ENCODE measurements around the gene USP13. TPM values are rescaled to one million over a fixed set of nuclear protein-coding genes. Genes with fewer than 3 reads are reported as not detected.

Gene USP13
- total RNA-seq, 1 experiment from 2014 or later: 14.8 TPM

- BruUV-seq (replicated peaks): no TSS peak
- no peak overlapping the region for H2AFZ ChIP-seq (ENCODE audit: low read length)
- H3K9ac ChIP-seq (ENCODE audit: low read length): no peak overlapping the region
- no peak overlapping the region for H3K27ac ChIP-seq (ENCODE audit: low read length)
- no peaks in the 10 kb centered on the region for H3K9me3 ChIP-seq (ENCODE audit: low read length)
- no peak overlapping the region for H3K4me2 ChIP-seq (ENCODE audit: low read length)
- H3K79me2 ChIP-seq (ENCODE audit: low read length): no peaks in the 10 kb centered on the region
- no peaks in the 10 kb centered on the region for H3K4me1 ChIP-seq (ENCODE audit: insufficient read depth, low read length)
- intact Hi-C loops (cut with micrococcal nuclease): no loop called here
- ChIA-PET CTCF (no interaction called here), POLR2A (ENCODE audit: unreplicated experiment) (no interaction called here)
- H3K27me3 ChIP-seq (ENCODE audit: low read length): no peaks in the 10 kb centered on the region
- H3K4me3 ChIP-seq (ENCODE audit: low read length): no peak overlapping the region
- H3K9me2 ChIP-seq (replicated peaks; ENCODE audit: low read length): no peaks in the 10 kb centered on the region
- ATAC-seq (no peak), DNase-seq (no peak)
- H3K36me3 ChIP-seq (ENCODE audit: low read depth, low read length): peaks cover 6% of the 10 kb centered on the region; the same call in 1 of the 2 replicates
- H3F3A ChIP-seq (ENCODE audit: low read length, unreplicated experiment): no peaks in the 10 kb centered on the region
- H4K20me1 ChIP-seq (ENCODE audit: low read length): no peaks in the 10 kb centered on the region
- no peak for TF ChIP-seq CTCF (conservative IDR thresholded peaks at IDR 0.05; ENCODE audit: low read depth, low read length)
- no peak for TF ChIP-seq EZH2phosphoT487 (IDR thresholded peaks at IDR 0.05; ENCODE audit: borderline replicate concordance, low read length)
- TF ChIP-seq EZH2 (IDR thresholded peaks at IDR 0.05; ENCODE audit: low read length, unreplicated experiment): no peak
Measured at GRCh38 chr3:179726075-179726699, 73.3 kb downstream of the USP13 start.

GRCh38 chr3:179729086-179729485 is 76.2 kb downstream of the USP13 start:
- Histone ChIP-seq H3K9ac (ENCODE audit: low read length) (no peak overlapping the region), H3K79me2 (ENCODE audit: low read length) (no peaks in the 10 kb centered on the region), H3K36me3 (ENCODE audit: low read depth, low read length) (peaks cover 6% of the 10 kb centered on the region; the same call in 1 of the 2 replicates), H4K20me1 (ENCODE audit: low read length) (no peaks in the 10 kb centered on the region), H3F3A (ENCODE audit: low read length, unreplicated experiment) (no peaks in the 10 kb centered on the region), H3K27ac (ENCODE audit: low read length) (no peak overlapping the region), H3K9me3 (ENCODE audit: low read length) (no peaks in the 10 kb centered on the region), H3K4me3 (ENCODE audit: low read length) (no peak overlapping the region), H3K9me2 (replicated peaks; ENCODE audit: low read length) (no peaks in the 10 kb centered on the region), H3K4me1 (ENCODE audit: insufficient read depth, low read length) (peaks cover 7% of the 10 kb centered on the region), H2AFZ (ENCODE audit: low read length) (no peak overlapping the region), H3K4me2 (ENCODE audit: low read length) (no peak overlapping the region), H3K27me3 (ENCODE audit: low read length) (no peaks in the 10 kb centered on the region)
- POLR2A ChIA-PET (ENCODE audit: unreplicated experiment): no interaction called here
- no TSS peak for BruUV-seq (replicated peaks)
- no peak for ATAC-seq
- TF ChIP-seq EZH2phosphoT487 (IDR thresholded peaks at IDR 0.05; ENCODE audit: borderline replicate concordance, low read length): no peak
- no peak for TF ChIP-seq CTCF (conservative IDR thresholded peaks at IDR 0.05; ENCODE audit: low read depth, low read length)
- TF ChIP-seq EZH2 (IDR thresholded peaks at IDR 0.05; ENCODE audit: low read length, unreplicated experiment): no peak
- CTCF ChIA-PET: no interaction called here
- intact Hi-C loops (cut with micrococcal nuclease): no loop called here
- no peak for DNase-seq

GRCh38 chr3:179729981-179730380 is 77.1 kb downstream of the USP13 start:
- H3K27ac ChIP-seq (ENCODE audit: low read length): no peak overlapping the region
- no peak overlapping the region for H2AFZ ChIP-seq (ENCODE audit: low read length)
- no peak overlapping the region for H3K9ac ChIP-seq (ENCODE audit: low read length)
- H3K79me2 ChIP-seq (ENCODE audit: low read length): no peaks in the 10 kb centered on the region
- no peak overlapping the region for H3K4me2 ChIP-seq (ENCODE audit: low read length)
- no peaks in the 10 kb centered on the region for H3K9me2 ChIP-seq (replicated peaks; ENCODE audit: low read length)
- BruUV-seq (replicated peaks): no TSS peak
- no peak overlapping the region for H3K4me3 ChIP-seq (ENCODE audit: low read length)
- H3F3A ChIP-seq (ENCODE audit: low read length, unreplicated experiment): no peaks in the 10 kb centered on the region
- peaks cover 15% of the 10 kb centered on the region for H3K4me1 ChIP-seq (ENCODE audit: insufficient read depth, low read length)
- H3K27me3 ChIP-seq (ENCODE audit: low read length): no peaks in the 10 kb centered on the region
- TF ChIP-seq CTCF (conservative IDR thresholded peaks at IDR 0.05; ENCODE audit: low read depth, low read length) (no peak), EZH2 (IDR thresholded peaks at IDR 0.05; ENCODE audit: low read length, unreplicated experiment) (no peak), EZH2phosphoT487 (IDR thresholded peaks at IDR 0.05; ENCODE audit: borderline replicate concordance, low read length) (no peak)
- intact Hi-C loops (cut with micrococcal nuclease): no loop called here
- no peak for ATAC-seq
- peaks cover 6% of the 10 kb centered on the region; the same call in 1 of the 2 replicates for H3K36me3 ChIP-seq (ENCODE audit: low read depth, low read length)
- CTCF ChIA-PET: no interaction called here
- POLR2A ChIA-PET (ENCODE audit: unreplicated experiment): no interaction called here
- no peaks in the 10 kb centered on the region for H4K20me1 ChIP-seq (ENCODE audit: low read length)
- no peaks in the 10 kb centered on the region for H3K9me3 ChIP-seq (ENCODE audit: low read length)
- no peak for DNase-seq

Data from PC-3 (cell line).